Inflammatory macrophage treated with lipopolysaccharide for 1 hour (primary cell): Measurements from ENCODE around the gene CREM.
A peak's percentile ranks its signal among the peaks of the same experiment; 100 is the strongest.
"Not testable (repeated sequence)": the region's sequence is repeated elsewhere in the genome, so short reads cannot be mapped to it uniquely, and the experiment has no call there.

Experiments
- DNase-seq, 2 donors: peaks; one replicate each; pipeline ENCODE4 v3.0.0-alpha.2; 2020 to 2022

CREM gene

GRCh38 chr10:35126530-35127288 lies at the start of gene CREM:
Gene CREM (plus strand): TSS chr10:35126846. CDS start chr10:35137836, 10,990 bp downstream.
- peak; percentile 95 to 99 for DNase-seq

DNA sequence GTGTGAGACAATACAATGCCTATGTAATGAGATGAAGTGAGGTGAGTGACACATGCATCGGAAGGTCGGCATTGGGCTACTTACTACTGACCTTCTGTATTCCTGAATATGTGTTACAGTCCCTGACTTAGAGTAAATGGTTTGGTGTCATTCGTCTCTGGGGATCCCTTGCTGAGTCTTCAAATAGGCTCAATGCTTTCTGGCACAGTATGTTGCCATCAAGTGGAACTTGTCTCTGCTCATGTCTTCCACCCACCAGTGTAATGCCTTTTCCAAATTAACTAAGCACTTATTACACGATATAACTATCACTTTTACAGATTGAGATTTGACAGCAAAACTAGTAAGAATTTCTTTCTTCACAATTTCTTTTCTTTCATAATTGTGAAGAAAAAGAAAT lies 47.4 kb upstream of the CREM start:
- DNase-seq = no peak

DNA sequence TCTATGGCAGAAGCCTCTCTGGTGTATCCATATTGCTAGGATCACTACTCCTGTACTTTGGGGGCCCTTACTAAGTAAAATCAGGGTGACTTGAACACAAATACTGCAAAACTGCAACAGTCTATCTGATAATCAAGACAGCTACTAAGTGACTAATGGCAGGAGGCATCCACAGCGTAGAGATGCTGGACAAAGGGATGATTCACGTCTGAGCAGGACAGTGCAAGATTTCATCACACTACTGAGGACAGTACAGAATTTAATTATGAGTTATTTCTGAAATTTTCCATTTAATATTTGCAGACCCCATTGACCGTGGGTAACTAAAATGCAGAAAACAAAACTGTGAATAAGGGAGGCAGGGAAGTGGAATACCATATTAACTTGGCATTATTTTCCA lies 46.9 kb upstream of the CREM start:
- DNase-seq = no peak

GRCh38 chr10:35080261-35080660 lies 46.4 kb upstream of the CREM start:
- DNase-seq = not testable (repeated sequence)

- no peak for DNase-seq
Observed at GRCh38 chr10:35083242-35083641, 43.4 kb upstream of the CREM start.

DNA sequence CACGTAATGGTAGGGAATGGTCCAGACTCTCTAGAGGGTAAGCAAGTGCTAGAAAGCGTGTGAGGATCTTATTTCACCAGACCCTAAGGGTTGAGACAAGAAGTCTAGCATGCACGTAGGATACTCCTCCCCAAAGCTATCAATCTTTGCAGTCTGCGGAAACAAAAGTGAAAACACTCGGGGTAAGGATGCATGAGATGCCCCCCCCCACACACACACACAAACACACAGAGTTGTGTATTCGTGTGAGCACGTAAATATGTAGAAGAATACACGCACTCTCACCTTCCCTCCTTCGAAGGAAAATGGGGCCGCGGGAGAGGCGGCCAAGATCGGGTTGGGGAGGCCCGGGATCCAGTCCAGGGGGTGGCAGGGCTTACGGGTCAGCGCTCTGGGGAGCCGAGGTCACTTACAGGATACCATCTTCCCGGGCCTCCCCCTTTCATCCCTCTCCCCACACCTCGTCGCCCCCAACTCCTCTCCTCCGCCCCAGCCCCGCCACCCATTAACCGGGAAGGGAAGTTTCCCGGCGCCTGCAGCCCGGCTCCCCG lies 37.0 kb upstream of the CREM start:
- peak in 1 of 2 donors; percentile 21 for DNase-seq

DNA sequence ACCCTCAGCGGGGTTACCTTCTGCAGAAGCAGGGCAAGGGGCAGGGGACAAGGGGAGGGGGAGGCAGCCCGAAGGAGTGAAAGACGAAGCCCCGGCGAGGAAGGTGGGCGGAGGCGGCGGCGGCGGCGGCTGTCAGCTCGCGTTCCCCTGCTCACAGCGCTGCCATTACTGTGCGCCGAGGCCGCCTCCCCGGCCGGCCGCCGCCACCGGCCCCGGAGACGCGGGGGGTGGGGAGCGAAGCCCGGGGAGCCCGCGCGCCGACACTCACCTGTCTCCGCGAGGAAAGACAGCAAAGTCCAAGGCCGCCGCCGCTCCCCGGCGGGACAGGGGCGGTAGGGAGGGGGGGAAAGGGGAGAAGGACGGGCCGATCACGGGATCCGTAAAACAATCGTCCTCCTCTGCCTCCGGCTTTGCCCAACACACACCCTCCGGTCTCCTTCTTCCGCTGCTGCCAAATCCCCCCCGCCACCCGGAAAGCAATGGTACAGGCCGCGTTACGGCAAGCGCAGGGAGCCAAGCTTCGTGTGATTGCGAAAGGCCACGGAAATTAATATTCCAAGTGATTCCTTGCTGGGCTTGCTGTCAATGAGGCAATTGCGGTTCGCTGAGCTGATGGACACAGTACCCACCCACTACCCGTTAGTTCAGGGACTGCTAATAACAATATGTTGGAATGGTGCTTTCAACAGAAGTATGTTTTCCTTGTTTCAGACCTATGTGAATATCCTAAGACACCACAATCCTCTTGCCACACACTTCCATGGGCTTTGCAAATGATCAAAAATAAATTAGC lies 36.3 kb upstream of the CREM start, which contains the start of gene CUL2:
Gene CUL2, minus strand, starts transcription at position 180 of the 793 bp plus-strand sequence. CDS start 19,024 bp downstream, outside the sequence.
- DNase-seq = peak; percentile 91 to 96

- DNase-seq = peak in 1 of 2 donors; percentile 12
Observed at GRCh38 chr10:35091994-35092790, 34.5 kb upstream of the CREM start.

DNA sequence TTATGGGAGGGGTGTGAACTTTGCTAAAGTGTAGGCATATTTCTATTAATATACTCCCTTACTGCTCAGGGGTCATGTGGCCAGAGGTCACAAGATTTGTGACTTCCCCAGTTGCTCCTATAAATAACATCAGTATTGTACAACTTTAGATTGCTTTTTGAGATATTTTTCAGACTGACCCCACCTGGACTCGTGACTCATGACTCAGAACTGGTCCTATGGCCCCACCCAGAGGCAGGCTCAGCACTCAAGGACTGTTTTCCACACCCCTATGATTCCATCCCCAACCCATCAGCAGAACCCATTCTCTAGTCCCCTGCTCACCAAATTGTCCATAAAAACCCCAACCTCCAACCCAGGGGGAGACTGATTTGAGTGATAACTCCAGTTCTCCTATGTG lies 33.8 kb upstream of the CREM start:
- DNase-seq = peak; percentile 56 to 89

DNA sequence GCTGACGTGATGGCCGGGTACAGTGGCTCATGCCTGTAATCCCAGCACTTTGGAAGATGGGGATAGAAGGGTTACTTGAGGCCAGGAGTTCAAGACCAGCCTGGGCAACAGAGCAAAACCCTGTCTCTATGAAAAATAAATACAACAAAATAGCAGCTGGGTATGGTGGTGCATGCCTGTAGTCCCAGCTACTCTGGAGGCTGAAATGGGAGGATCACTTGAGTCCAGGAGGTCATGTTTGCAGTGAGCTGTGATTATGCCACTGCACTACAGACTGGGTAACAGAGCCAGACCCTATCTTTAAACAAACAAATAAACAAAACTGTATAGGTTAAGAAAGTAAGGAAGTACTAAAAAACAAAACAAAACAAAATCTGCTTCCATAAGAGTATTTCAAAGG lies 30.3 kb upstream of the CREM start:
- DNase-seq = no peak

- DNase-seq = no peak
Observed at GRCh38 chr10:35097510-35097909, 29.1 kb upstream of the CREM start.

- no peak for DNase-seq
Observed at GRCh38 chr10:35103882-35104281, 22.8 kb upstream of the CREM start.

- DNase-seq = no peak
Observed at GRCh38 chr10:35112571-35112970, 14.1 kb upstream of the CREM start.

DNA sequence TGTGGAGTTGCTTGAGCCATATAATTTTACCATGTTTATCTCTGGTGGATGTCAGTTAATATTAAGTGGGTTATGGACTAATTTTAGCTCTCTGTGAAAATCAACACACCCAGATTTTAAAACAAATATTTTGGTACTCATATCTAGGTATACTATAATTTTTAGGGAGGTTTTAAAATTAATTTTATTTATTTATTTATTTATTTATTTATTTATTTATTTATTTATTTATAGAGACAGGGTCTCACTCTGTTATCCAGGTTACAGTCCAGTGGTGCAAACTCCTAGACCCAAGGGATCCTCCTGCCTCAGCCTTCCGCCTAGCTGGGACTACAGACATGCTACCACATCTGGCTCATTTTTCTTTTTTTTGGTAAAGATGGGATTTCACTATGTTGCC lies 7.3 kb upstream of the CREM start:
- DNase-seq = no peak

DNA sequence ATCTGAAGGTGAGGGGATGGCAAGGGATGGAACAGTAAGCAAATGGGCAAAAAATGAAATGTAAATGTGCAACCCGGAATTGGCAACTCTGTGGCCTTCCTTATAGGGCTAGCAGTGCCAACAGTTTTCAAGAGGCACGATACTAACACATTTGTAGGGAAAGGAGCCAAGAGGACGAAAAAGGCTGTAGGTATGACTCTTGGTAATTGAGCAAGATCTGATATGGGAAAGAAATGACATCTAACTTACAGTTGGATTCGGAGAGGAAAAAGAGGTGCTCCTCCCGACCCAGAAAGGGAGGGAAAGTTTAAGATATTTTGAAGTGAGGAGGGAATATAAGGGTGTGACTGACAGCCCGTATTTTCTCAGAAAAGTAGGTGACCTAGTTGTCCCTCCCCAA lies 2.1 kb upstream of the CREM start:
- DNase-seq = no peak

DNA sequence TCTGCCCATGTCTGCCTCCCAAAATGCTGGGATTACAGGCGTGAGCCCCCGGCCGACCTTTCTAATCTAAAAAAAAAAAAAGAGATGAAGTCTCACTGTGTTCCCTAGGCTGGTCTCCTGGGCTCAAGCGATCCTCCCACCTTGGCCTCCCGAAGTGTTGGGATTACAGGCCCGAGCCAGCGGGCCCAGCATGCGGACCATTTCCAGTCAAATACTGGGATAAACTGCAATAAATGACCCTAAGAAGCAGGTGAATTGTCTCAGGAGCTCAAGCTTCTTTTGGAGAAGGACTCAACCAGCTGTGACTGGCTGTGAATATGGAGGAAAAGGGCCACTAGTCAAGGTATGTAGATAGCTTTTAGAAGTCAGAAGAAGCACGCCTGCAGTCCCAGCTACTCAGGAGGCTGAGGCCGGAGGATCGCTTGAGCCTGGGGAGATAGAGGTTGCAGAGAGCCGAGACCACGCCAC lies 550 bp upstream of the CREM start:
- no peak for DNase-seq

GRCh38 chr10:35127289-35127891 lies 744 bp downstream of the CREM start:
- DNase-seq = peak; percentile 58 to 75

DNA sequence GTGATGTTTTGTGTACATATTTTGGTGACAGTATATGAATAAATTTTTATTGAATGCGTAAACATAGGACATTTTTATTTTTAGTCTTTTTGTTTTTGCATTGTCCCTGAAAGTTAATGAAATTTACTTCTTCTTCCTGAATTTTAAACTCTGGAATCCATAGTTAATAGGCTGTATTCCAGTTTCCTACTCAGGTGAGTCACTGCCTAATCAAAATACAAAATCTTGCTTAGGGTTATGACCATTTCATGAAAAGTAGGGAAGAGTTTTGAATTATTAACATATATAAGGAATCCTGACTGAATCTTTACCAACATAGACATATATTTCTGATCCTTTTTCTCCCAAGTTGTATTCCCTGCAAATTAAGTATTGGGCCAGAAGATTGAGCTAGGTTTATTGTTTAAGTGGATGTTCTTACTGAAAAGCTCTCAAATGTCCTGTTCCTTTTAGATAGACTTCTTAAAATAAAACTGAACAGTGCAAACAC lies 2.6 kb downstream of the CREM start:
- no peak for DNase-seq

GRCh38 chr10:35130663-35131062 lies 4.0 kb downstream of the CREM start:
- DNase-seq = no peak

DNA sequence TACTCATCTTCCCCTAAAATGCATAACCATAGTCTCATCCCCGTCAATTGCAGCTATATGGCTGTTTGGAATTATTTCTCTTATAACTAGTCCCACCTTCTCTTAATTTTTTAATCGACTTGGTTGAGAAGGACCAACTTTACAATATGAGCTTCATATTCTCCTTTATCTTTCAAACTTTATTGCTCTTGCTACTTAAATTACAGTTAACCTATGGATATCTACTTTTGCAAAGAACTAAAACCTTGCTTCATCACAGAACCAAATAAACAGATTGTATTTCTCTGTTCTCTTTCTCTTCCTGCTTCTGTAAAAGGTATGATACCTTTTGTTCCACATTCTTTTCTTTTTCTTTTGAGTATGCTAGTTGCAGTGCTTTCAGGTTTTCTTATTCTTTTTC lies 6.1 kb downstream of the CREM start:
- DNase-seq = no peak

GRCh38 chr10:35133586-35133985 lies 6.9 kb downstream of the CREM start:
- DNase-seq = no peak

DNA sequence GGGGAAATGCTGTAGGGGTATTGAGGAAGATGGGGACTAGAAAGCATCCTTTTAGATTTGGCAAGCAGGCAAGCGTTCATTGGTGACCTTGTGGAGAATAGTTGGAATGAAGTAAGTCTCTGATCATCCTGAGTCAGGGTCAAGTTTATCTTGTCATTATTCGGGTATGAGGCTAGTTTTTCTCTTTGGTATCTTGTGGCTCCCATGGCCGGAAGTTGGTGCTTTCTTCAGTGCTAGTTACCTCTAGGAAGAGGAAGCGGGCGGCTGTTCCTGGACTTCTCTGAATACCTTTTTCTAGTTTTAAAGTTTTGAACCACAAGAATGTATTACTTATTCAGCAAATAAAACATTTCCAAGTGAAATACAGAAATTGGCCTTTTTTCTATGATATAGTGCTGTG lies 9.2 kb downstream of the CREM start:
- no peak for DNase-seq
